HepG2 (cell line): ENCODE results near the gene SSC4D. TPM values are rescaled to one million over a fixed set of nuclear protein-coding genes. Genes with fewer than 3 reads are reported as not detected.

Experiments used
- EP300 ChIP-seq, 3 experiments: sonication (generic) in 1 of 3; formaldehyde crosslinking in 1 of 3; IDR thresholded peaks; 2 replicates each; pipeline versions ENCODE4 v1.5.1 to v1.6.1; 2011 to 2020; ENCODE audit warnings: low read depth in 2 of 3, low read length in 2 of 3, borderline replicate concordance in 1 of 3, improper control_type of control experiment in 1 of 3, mild to moderate bottlenecking in 1 of 3, missing genetic modification reagents in 1 of 3, moderate library complexity in 1 of 3
- JARID2 ChIP-seq: sonication (generic); formaldehyde crosslinking; IDR thresholded peaks from 2 replicates; pipeline ENCODE4 v1.8.1; 2023; ENCODE audit warnings: missing genetic modification reagents, inconsistent platforms; ENCODE audit not compliant: insufficient replicate concordance
- RORA ChIP-seq: sonication (generic); formaldehyde crosslinking; IDR thresholded peaks from 2 replicates; pipeline ENCODE4 v1.5.0; 2020; ENCODE audit warnings: mild to moderate bottlenecking, missing genetic modification reagents, moderate library complexity
- SIX1 ChIP-seq: sonication (generic); formaldehyde crosslinking; IDR thresholded peaks from 2 replicates; pipeline ENCODE4 v1.4.0; 2020; ENCODE audit warnings: missing genetic modification reagents, borderline replicate concordance
- SYNCRIP ChIP-seq: fragments of 200-400 bp; formaldehyde crosslinking; IDR thresholded peaks from 2 replicates; pipeline ENCODE4 v1.6.1; 2018; ENCODE audit warnings: mild to moderate bottlenecking, low read depth, low read length; ENCODE audit not compliant: insufficient read depth
- YEATS2 ChIP-seq: sonication (generic); formaldehyde crosslinking; IDR thresholded peaks from 2 replicates; pipeline ENCODE4 v1.4.0; 2020; ENCODE audit warnings: missing genetic modification reagents, borderline replicate concordance
- ZBTB21 ChIP-seq: sonication (generic); formaldehyde crosslinking; IDR thresholded peaks from 2 replicates; pipeline ENCODE4 v1.4.0; 2020; ENCODE audit warnings: missing genetic modification reagents
- ZFP36L1 ChIP-seq: sonication (generic); formaldehyde crosslinking; IDR thresholded peaks from 2 replicates; pipeline ENCODE4 v1.8.0; 2022; ENCODE audit warnings: mild to moderate bottlenecking, missing genetic modification reagents, moderate library complexity
- ZNF331 ChIP-seq: sonication (generic); formaldehyde crosslinking; IDR thresholded peaks from 2 replicates; pipeline ENCODE4 v1.4.0; 2020; ENCODE audit warnings: missing genetic modification reagents
- ZNF367 ChIP-seq: sonication (generic); formaldehyde crosslinking; IDR thresholded peaks from 2 replicates; pipeline ENCODE4 v1.4.0; 2020; ENCODE audit warnings: missing genetic modification reagents, borderline replicate concordance
- ZNF460 ChIP-seq: sonication (generic); formaldehyde crosslinking; IDR thresholded peaks from 2 replicates; pipeline ENCODE4 v1.5.1; 2020; ENCODE audit warnings: missing genetic modification reagents, mild to moderate bottlenecking, borderline replicate concordance
- ZNF552 ChIP-seq: sonication (generic); formaldehyde crosslinking; IDR thresholded peaks from 2 replicates; pipeline ENCODE4 v1.9.0; 2022; ENCODE audit warnings: missing genetic modification reagents, mild to moderate bottlenecking, borderline replicate concordance
- polyA plus RNA-seq, 8 experiments: library from polyadenylated mRNA; depleted of rRNA in 3 of 8; stranded (reverse) in 7 of 8; unstranded in 1 of 8; fragments of >200 nt; fragmentation: Illumina TruSeq in 4 of 8; extraction: Trizol in 4 of 8; gene quantifications; 2 replicates each; pipeline versions ENCODE4 v1.2.1 to v1.2.3, GENCODE V29; 2011 to 2016; ENCODE audit warnings: low read depth in 4 of 8, missing spikeins in 1 of 8, mixed read lengths in 1 of 8; ENCODE audit not compliant: insufficient read depth in 1 of 8
- total RNA-seq, 5 experiments: library from RNA; depleted of rRNA; stranded (reverse); fragments of >200 nt; fragmentation: Illumina TruSeq; extraction: Trizol; gene quantifications; 2 replicates each; pipeline ENCODE4 v1.2.3, GENCODE V29; 2016; ENCODE audit warnings: low read depth in 1 of 5
- TF ChIP-seq, protein P1 (sequence below): sonication (generic); formaldehyde crosslinking; IDR thresholded peaks from 2 replicates; pipeline ENCODE4 v1.4.0; 2020; ENCODE audit warnings: missing genetic modification reagents, borderline replicate concordance
- TF ChIP-seq, protein P2 (sequence below): sonication (generic); formaldehyde crosslinking; conservative IDR thresholded peaks from 2 replicates; pipeline ENCODE4 v1.4.0; 2020; ENCODE audit warnings: mild to moderate bottlenecking, missing genetic modification reagents, moderate library complexity
- TF ChIP-seq, protein P3 (sequence below): sonication (generic); formaldehyde crosslinking; IDR thresholded peaks from 2 replicates; pipeline ENCODE4 v1.4.0; 2020; ENCODE audit warnings: missing genetic modification reagents
- TF ChIP-seq, protein P4 (sequence below): sonication (generic); formaldehyde crosslinking; IDR thresholded peaks from 2 replicates; pipeline ENCODE4 v1.5.0; 2020; ENCODE audit warnings: mild to moderate bottlenecking, missing genetic modification reagents, borderline replicate concordance

SSC4D gene
- total and polyA plus RNA-seq, 2 of the 13 experiments (the other 11 are each of a cell fraction or from before 2014, with no cell fraction given): 33.3 to 63.8 TPM

DNA sequence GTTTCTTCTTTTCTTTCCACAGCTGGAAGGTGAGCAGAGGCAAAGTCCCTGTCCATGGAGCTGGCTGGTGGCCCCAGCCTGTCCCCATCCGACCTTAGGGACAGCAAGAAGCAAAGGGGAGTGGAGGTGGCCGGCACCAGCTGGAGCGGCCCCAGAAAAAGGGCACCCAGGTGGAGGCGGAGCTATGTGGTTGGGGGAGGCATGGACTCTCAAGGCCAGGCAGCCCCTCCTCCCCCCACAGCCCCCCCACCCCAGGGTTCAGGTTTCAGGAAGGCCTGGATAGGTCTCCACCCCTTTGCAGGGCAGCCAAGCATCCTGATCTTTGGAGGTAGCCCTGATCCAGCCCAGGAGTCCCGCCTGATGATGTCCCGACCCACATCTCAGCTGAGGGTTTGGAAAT lies at the start of gene SSC4D (continued):
- TF ChIP-seq, protein P1, sequence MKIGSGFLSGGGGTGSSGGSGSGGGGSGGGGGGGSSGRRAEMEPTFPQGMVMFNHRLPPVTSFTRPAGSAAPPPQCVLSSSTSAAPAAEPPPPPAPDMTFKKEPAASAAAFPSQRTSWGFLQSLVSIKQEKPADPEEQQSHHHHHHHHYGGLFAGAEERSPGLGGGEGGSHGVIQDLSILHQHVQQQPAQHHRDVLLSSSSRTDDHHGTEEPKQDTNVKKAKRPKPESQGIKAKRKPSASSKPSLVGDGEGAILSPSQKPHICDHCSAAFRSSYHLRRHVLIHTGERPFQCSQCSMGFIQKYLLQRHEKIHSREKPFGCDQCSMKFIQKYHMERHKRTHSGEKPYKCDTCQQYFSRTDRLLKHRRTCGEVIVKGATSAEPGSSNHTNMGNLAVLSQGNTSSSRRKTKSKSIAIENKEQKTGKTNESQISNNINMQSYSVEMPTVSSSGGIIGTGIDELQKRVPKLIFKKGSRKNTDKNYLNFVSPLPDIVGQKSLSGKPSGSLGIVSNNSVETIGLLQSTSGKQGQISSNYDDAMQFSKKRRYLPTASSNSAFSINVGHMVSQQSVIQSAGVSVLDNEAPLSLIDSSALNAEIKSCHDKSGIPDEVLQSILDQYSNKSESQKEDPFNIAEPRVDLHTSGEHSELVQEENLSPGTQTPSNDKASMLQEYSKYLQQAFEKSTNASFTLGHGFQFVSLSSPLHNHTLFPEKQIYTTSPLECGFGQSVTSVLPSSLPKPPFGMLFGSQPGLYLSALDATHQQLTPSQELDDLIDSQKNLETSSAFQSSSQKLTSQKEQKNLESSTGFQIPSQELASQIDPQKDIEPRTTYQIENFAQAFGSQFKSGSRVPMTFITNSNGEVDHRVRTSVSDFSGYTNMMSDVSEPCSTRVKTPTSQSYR (CRISPR knock-in tag): peak; percentile 66; the same call in 1 of the 2 replicates
- TF ChIP-seq, protein P2, sequence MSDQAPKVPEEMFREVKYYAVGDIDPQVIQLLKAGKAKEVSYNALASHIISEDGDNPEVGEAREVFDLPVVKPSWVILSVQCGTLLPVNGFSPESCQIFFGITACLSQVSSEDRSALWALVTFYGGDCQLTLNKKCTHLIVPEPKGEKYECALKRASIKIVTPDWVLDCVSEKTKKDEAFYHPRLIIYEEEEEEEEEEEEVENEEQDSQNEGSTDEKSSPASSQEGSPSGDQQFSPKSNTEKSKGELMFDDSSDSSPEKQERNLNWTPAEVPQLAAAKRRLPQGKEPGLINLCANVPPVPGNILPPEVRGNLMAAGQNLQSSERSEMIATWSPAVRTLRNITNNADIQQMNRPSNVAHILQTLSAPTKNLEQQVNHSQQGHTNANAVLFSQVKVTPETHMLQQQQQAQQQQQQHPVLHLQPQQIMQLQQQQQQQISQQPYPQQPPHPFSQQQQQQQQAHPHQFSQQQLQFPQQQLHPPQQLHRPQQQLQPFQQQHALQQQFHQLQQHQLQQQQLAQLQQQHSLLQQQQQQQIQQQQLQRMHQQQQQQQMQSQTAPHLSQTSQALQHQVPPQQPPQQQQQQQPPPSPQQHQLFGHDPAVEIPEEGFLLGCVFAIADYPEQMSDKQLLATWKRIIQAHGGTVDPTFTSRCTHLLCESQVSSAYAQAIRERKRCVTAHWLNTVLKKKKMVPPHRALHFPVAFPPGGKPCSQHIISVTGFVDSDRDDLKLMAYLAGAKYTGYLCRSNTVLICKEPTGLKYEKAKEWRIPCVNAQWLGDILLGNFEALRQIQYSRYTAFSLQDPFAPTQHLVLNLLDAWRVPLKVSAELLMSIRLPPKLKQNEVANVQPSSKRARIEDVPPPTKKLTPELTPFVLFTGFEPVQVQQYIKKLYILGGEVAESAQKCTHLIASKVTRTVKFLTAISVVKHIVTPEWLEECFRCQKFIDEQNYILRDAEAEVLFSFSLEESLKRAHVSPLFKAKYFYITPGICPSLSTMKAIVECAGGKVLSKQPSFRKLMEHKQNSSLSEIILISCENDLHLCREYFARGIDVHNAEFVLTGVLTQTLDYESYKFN (CRISPR knock-in tag): peak; percentile 53; the same call in 1 of the 2 replicates
- TF ChIP-seq ZNF367 (CRISPR knock-in tag): no peak
- TF ChIP-seq ZNF331 (CRISPR knock-in tag): 0 out of 2 replicates have a peak, but pooled peaks have one; percentile 61
- no peak for TF ChIP-seq YEATS2
- TF ChIP-seq EP300 (IDR thresholded peaks at IDR 0.05; ENCODE audit: low read depth in 2 of 2, low read length in 2 of 2): peak in 1 of 2 experiments; percentile 33; a peak in 1 of 4 replicates
- no peak for TF ChIP-seq EP300 (CRISPR knock-in tag; IDR thresholded peaks at IDR 0.05; ENCODE audit: borderline replicate concordance)
- TF ChIP-seq JARID2: no peak
- TF ChIP-seq, protein P3, sequence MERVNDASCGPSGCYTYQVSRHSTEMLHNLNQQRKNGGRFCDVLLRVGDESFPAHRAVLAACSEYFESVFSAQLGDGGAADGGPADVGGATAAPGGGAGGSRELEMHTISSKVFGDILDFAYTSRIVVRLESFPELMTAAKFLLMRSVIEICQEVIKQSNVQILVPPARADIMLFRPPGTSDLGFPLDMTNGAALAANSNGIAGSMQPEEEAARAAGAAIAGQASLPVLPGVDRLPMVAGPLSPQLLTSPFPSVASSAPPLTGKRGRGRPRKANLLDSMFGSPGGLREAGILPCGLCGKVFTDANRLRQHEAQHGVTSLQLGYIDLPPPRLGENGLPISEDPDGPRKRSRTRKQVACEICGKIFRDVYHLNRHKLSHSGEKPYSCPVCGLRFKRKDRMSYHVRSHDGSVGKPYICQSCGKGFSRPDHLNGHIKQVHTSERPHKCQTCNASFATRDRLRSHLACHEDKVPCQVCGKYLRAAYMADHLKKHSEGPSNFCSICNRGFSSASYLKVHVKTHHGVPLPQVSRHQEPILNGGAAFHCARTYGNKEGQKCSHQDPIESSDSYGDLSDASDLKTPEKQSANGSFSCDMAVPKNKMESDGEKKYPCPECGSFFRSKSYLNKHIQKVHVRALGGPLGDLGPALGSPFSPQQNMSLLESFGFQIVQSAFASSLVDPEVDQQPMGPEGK: peak; percentile 97
- no peak for TF ChIP-seq ZFP36L1
- no peak for TF ChIP-seq ZNF460 (CRISPR knock-in tag)
- peak; percentile 72; the same call in 1 of the 2 replicates for TF ChIP-seq SIX1 (CRISPR knock-in tag)
- TF ChIP-seq ZBTB21 (CRISPR knock-in tag): no peak
- TF ChIP-seq SYNCRIP: no peak
- TF ChIP-seq, protein P4, sequence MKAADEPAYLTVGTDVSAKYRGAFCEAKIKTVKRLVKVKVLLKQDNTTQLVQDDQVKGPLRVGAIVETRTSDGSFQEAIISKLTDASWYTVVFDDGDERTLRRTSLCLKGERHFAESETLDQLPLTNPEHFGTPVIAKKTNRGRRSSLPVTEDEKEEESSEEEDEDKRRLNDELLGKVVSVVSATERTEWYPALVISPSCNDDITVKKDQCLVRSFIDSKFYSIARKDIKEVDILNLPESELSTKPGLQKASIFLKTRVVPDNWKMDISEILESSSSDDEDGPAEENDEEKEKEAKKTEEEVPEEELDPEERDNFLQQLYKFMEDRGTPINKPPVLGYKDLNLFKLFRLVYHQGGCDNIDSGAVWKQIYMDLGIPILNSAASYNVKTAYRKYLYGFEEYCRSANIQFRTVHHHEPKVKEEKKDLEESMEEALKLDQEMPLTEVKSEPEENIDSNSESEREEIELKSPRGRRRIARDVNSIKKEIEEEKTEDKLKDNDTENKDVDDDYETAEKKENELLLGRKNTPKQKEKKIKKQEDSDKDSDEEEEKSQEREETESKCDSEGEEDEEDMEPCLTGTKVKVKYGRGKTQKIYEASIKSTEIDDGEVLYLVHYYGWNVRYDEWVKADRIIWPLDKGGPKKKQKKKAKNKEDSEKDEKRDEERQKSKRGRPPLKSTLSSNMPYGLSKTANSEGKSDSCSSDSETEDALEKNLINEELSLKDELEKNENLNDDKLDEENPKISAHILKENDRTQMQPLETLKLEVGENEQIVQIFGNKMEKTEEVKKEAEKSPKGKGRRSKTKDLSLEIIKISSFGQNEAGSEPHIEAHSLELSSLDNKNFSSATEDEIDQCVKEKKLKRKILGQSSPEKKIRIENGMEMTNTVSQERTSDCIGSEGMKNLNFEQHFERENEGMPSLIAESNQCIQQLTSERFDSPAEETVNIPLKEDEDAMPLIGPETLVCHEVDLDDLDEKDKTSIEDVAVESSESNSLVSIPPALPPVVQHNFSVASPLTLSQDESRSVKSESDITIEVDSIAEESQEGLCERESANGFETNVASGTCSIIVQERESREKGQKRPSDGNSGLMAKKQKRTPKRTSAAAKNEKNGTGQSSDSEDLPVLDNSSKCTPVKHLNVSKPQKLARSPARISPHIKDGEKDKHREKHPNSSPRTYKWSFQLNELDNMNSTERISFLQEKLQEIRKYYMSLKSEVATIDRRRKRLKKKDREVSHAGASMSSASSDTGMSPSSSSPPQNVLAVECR (CRISPR knock-in tag): peak; percentile 63; the same call in 1 of the 2 replicates
- no peak for TF ChIP-seq ZNF552 (CRISPR knock-in tag)
- TF ChIP-seq RORA: no peak
